ENCODE measurements around the gene UBASH3A. TPM values are rescaled to one million over a fixed set of nuclear protein-coding genes. Genes with fewer than 3 reads are reported as not detected.

The UBASH3A gene
- total RNA-seq, 1 experiment from 2014 or later: 0.07 TPM

GRCh38 chr21:42486531-42486930, 82.8 kb downstream of the UBASH3A start (continued):
- no peak for TF ChIP-seq ZBTB33 (IDR thresholded peaks at IDR 0.05; ENCODE audit: extremely low read depth, insufficient replicate concordance, low read length)
- no peak for TF ChIP-seq SIN3A (IDR thresholded peaks at IDR 0.05; ENCODE audit: low read depth)

- CTCF ChIA-PET: no interaction called here
Observed at GRCh38 chr21:42489006-42489563, 85.4 kb downstream of the UBASH3A start.

More at GRCh38 chr21:42489006-42489563, 85.4 kb downstream of the UBASH3A start:
- Histone ChIP-seq H3K4me2 (ENCODE audit: low read length) (no peak overlapping the region), H4K20me1 (ENCODE audit: insufficient read depth) (no peaks in the 10 kb centered on the region), H3K4me1 (ENCODE audit: control insufficient read depth in 1 of 2, insufficient read depth in 2 of 2, low read length in 2 of 2) (peaks cover 0 to 11% of the 10 kb centered on the region in 2 experiments; a peak in 2 of 4 replicates), H2AFZ (ENCODE audit: low read depth, low read length, poor library complexity, severe bottlenecking) (no peak overlapping the region), H3K9ac (ENCODE audit: low read length) (no peak overlapping the region), H3K9me2 (ENCODE audit: insufficient read depth) (no peaks in the 10 kb centered on the region), H3K4me3 (replicated peaks in 1 of 2; ENCODE audit: low read depth in 1 of 2, low read length in 2 of 2) (no peak overlapping the region), H3K9me3 (ENCODE audit: control insufficient read depth in 1 of 2, insufficient read depth in 1 of 2, low read depth in 1 of 2, low read length in 2 of 2) (no peaks in the 10 kb centered on the region), H3K27ac (ENCODE audit: low read depth, low read length) (no peak overlapping the region), H3K79me2 (ENCODE audit: insufficient read depth, low read length) (no peaks in the 10 kb centered on the region), H3K36me3 (ENCODE audit: control insufficient read depth in 1 of 2, insufficient read depth in 2 of 2, low read length in 2 of 2) (no peaks in the 10 kb centered on the region), H3K27me3 (ENCODE audit: insufficient read depth, low read length) (no peaks in the 10 kb centered on the region)
- intact Hi-C loops (cut with micrococcal nuclease): no loop called here
- TF ChIP-seq POLR2A (IDR thresholded peaks at IDR 0.05; ENCODE audit: borderline replicate concordance, extremely low read depth, insufficient read depth, insufficient read length) (no peak), EZH2 (IDR thresholded peaks at IDR 0.05) (no peak), CEBPB (IDR thresholded peaks at IDR 0.05; ENCODE audit: low read depth) (no peak), SP1 (IDR thresholded peaks at IDR 0.05; ENCODE audit: low read depth) (no peak), EGR1 (IDR thresholded peaks at IDR 0.05; ENCODE audit: low read depth) (no peak), RAD21 (IDR thresholded peaks at IDR 0.05; ENCODE audit: low read depth) (no peak), ZNF274 (IDR thresholded peaks at IDR 0.05; ENCODE audit: low read depth, low read length) (no peak), ELF1 (IDR thresholded peaks at IDR 0.05; ENCODE audit: borderline replicate concordance, low read depth) (no peak), ZFX (IDR thresholded peaks at IDR 0.05) (no peak), CTCF (IDR thresholded peaks at IDR 0.05 in 2 of 3, conservative IDR thresholded peaks at IDR 0.05 in 1 of 3; ENCODE audit: borderline replicate concordance in 1 of 3, insufficient read depth in 1 of 3, low read depth in 2 of 3, low read length in 2 of 3) (no peak), JUND (IDR thresholded peaks at IDR 0.05) (no peak), ATF3 (IDR thresholded peaks at IDR 0.05) (no peak), SRF (IDR thresholded peaks at IDR 0.05; ENCODE audit: low read depth) (no peak), MAX (IDR thresholded peaks at IDR 0.05) (no peak), SIN3A (IDR thresholded peaks at IDR 0.05; ENCODE audit: low read depth) (no peak), FOSL1 (IDR thresholded peaks at IDR 0.05; ENCODE audit: low read depth) (no peak), REST (IDR thresholded peaks at IDR 0.05; ENCODE audit: low read depth) (no peak)
- ChIA-PET RAD21 (ENCODE audit: low non-redundant PET in 1 of 2, low total read pairs in 2 of 2, uncharacterized antibody in 2 of 2, unreplicated experiment in 2 of 2) (no interaction called here), POLR2A (no interaction called here)
- no TSS peak for BruUV-seq (replicated peaks)
- no peak for DNase-seq (ENCODE audit: low read depth, low spot score)
- no peak for ATAC-seq

All from HCT116 (cell line).